Liver (tissue), 3 donors: Measurements from ENCODE around the gene IPPK.

Source experiments
- EGR1 ChIP-seq, 2 donors: IDR thresholded peaks; 2 replicates each; pipeline ENCODE4 v1.6.1; 2016 to 2018; ENCODE audit warnings: antibody characterized with exemption in 2 of 2, low read depth in 2 of 2
- FOXA1 ChIP-seq: IDR thresholded peaks from 2 replicates; pipeline ENCODE4 v1.6.1; 2016; ENCODE audit warnings: antibody characterized with exemption
- HNF4G ChIP-seq: IDR thresholded peaks from 2 replicates; pipeline ENCODE4 v1.6.1; 2016; ENCODE audit warnings: antibody characterized with exemption
- NR2F2 ChIP-seq: IDR thresholded peaks from 2 replicates; pipeline ENCODE4 v1.6.1; 2016; ENCODE audit warnings: antibody characterized with exemption
- RAD21 ChIP-seq, 2 donors: IDR thresholded peaks; 2 replicates each; pipeline ENCODE4 v1.6.1; 2016; ENCODE audit warnings: antibody characterized with exemption in 2 of 2, mild to moderate bottlenecking in 2 of 2
- RXRA ChIP-seq, 2 donors: IDR thresholded peaks; 2 replicates each; pipeline ENCODE4 v1.6.1; 2017 to 2018; ENCODE audit warnings: antibody characterized with exemption in 2 of 2, mild to moderate bottlenecking in 1 of 2
- SP1 ChIP-seq: IDR thresholded peaks from 2 replicates; pipeline ENCODE4 v1.6.1; 2018; ENCODE audit warnings: antibody characterized with exemption, mild to moderate bottlenecking
- TAF1 ChIP-seq: conservative IDR thresholded peaks from 2 replicates; pipeline ENCODE4 v1.6.1; 2016; ENCODE audit warnings: antibody characterized with exemption, mild to moderate bottlenecking
- YY1 ChIP-seq: IDR thresholded peaks from 2 replicates; pipeline ENCODE4 v1.6.1; 2016; ENCODE audit warnings: antibody characterized with exemption, mild to moderate bottlenecking
- TF ChIP-seq, protein P1 (sequence below): fragments of 150-350 bp; IDR thresholded peaks from 2 replicates; pipeline ENCODE4 v1.5.1; 2017; ENCODE audit warnings: improper control_type of control experiment, low read depth, low read length; ENCODE audit not compliant: missing input control
- TF ChIP-seq, protein P2 (sequence below): IDR thresholded peaks from 2 replicates; pipeline ENCODE4 v1.6.1; 2016; ENCODE audit warnings: antibody characterized with exemption
- TF ChIP-seq, protein P3 (sequence below): IDR thresholded peaks from 2 replicates; pipeline ENCODE4 v1.6.1; 2016; ENCODE audit warnings: antibody characterized with exemption, mild to moderate bottlenecking
- TF ChIP-seq, protein P4 (sequence below): IDR thresholded peaks from 2 replicates; pipeline ENCODE4 v1.6.1; 2016; ENCODE audit warnings: antibody characterized with exemption
- donor health status: healthy.
- donor health status: healthy.

DNA sequence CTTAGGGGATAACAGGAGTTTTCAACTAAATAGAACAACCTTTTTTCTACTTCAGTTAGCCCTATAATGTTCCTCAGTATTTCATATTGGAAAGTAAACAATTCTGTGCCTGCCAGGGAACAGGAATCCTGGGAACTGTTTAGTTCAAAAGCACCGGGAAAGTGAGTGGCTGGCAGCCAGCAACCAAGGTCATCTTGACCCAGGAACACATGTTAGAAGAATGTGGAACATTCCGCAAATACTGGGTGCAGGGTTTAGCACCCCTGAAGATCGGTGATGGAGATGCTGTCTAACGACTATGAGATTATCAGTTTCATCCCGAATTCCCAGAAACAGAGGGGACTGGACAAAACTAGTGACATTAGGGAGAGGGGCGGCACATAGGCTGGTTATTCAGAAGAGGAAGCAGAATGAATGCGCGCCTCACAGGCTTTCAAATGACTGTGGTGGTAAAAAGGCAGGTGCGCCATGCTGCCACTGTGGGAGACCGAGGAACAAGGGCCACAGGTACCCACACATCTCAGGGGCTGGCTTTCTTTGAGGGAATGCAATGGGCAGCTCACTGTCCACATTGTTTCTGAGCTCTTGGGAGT is 51.2 kb downstream of the IPPK start:
- TF ChIP-seq, protein P1, sequence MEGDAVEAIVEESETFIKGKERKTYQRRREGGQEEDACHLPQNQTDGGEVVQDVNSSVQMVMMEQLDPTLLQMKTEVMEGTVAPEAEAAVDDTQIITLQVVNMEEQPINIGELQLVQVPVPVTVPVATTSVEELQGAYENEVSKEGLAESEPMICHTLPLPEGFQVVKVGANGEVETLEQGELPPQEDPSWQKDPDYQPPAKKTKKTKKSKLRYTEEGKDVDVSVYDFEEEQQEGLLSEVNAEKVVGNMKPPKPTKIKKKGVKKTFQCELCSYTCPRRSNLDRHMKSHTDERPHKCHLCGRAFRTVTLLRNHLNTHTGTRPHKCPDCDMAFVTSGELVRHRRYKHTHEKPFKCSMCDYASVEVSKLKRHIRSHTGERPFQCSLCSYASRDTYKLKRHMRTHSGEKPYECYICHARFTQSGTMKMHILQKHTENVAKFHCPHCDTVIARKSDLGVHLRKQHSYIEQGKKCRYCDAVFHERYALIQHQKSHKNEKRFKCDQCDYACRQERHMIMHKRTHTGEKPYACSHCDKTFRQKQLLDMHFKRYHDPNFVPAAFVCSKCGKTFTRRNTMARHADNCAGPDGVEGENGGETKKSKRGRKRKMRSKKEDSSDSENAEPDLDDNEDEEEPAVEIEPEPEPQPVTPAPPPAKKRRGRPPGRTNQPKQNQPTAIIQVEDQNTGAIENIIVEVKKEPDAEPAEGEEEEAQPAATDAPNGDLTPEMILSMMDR: no peak
- TF ChIP-seq RAD21 (IDR thresholded peaks at IDR 0.05) (peak; percentile 28 to 35), HNF4G (no peak), EGR1 (IDR thresholded peaks at IDR 0.05; ENCODE audit: low read depth in 2 of 2) (peak in 1 of 2 donors; percentile 30), NR2F2 (no peak), SP1 (peak; percentile 55), YY1 (peak; percentile 59), TAF1 (no peak), FOXA1 (no peak), RXRA (IDR thresholded peaks at IDR 0.05) (peak; percentile 58 to 75)
- TF ChIP-seq, protein P2, sequence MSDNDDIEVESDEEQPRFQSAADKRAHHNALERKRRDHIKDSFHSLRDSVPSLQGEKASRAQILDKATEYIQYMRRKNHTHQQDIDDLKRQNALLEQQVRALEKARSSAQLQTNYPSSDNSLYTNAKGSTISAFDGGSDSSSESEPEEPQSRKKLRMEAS: peak; percentile 98
- TF ChIP-seq, protein P3, sequence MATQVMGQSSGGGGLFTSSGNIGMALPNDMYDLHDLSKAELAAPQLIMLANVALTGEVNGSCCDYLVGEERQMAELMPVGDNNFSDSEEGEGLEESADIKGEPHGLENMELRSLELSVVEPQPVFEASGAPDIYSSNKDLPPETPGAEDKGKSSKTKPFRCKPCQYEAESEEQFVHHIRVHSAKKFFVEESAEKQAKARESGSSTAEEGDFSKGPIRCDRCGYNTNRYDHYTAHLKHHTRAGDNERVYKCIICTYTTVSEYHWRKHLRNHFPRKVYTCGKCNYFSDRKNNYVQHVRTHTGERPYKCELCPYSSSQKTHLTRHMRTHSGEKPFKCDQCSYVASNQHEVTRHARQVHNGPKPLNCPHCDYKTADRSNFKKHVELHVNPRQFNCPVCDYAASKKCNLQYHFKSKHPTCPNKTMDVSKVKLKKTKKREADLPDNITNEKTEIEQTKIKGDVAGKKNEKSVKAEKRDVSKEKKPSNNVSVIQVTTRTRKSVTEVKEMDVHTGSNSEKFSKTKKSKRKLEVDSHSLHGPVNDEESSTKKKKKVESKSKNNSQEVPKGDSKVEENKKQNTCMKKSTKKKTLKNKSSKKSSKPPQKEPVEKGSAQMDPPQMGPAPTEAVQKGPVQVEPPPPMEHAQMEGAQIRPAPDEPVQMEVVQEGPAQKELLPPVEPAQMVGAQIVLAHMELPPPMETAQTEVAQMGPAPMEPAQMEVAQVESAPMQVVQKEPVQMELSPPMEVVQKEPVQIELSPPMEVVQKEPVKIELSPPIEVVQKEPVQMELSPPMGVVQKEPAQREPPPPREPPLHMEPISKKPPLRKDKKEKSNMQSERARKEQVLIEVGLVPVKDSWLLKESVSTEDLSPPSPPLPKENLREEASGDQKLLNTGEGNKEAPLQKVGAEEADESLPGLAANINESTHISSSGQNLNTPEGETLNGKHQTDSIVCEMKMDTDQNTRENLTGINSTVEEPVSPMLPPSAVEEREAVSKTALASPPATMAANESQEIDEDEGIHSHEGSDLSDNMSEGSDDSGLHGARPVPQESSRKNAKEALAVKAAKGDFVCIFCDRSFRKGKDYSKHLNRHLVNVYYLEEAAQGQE: peak; percentile 52
- TF ChIP-seq, protein P4, sequence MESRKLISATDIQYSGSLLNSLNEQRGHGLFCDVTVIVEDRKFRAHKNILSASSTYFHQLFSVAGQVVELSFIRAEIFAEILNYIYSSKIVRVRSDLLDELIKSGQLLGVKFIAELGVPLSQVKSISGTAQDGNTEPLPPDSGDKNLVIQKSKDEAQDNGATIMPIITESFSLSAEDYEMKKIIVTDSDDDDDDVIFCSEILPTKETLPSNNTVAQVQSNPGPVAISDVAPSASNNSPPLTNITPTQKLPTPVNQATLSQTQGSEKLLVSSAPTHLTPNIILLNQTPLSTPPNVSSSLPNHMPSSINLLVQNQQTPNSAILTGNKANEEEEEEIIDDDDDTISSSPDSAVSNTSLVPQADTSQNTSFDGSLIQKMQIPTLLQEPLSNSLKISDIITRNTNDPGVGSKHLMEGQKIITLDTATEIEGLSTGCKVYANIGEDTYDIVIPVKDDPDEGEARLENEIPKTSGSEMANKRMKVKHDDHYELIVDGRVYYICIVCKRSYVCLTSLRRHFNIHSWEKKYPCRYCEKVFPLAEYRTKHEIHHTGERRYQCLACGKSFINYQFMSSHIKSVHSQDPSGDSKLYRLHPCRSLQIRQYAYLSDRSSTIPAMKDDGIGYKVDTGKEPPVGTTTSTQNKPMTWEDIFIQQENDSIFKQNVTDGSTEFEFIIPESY: peak; percentile 52
